Peyer's patch (tissue), 4 donors: Measurements from ENCODE around the gene ABCC12.

Source experiments
- CTCF ChIP-seq, 6 experiments: fragments of 450-650 bp in 4 of 6; fragments of 200-600 bp in 2 of 6; sonication (generic) in 1 of 6; IDR thresholded peaks; one replicate each; pipeline ENCODE4 v1.5.1; 2017 to 2019; ENCODE audit warnings: antibody characterized with exemption in 6 of 6, mild to moderate bottlenecking in 3 of 6, moderate library complexity in 1 of 6
- POLR2A ChIP-seq, 2 donors: fragments of 450-650 bp; IDR thresholded peaks; one replicate each; pipeline ENCODE4 v1.5.1; 2017; ENCODE audit warnings: antibody characterized with exemption in 2 of 2, mild to moderate bottlenecking in 2 of 2, moderate library complexity in 2 of 2

GRCh38 chr16:48137822-48138221, 18.0 kb downstream of the ABCC12 start:
- TF ChIP-seq POLR2A (IDR thresholded peaks at IDR 0.05) (no peak), CTCF (IDR thresholded peaks at IDR 0.05) (no peak)
